H1 (cell line): ENCODE results near the gene ABHD4. TPM values are rescaled to one million over a fixed set of nuclear protein-coding genes. Genes with fewer than 3 reads are reported as not detected.

Experiments
- CTCF ChIA-PET: fragments of 300-600 bp; sonication (Branson Sonifier 250); formaldehyde crosslinking; loops from one replicate; lab custom pipeline; 2021; ENCODE audit not compliant: partially characterized antibody; lab: Charles Lee
- POLR2A ChIA-PET: fragments of 300-600 bp; sonication (Branson Sonifier 250); formaldehyde crosslinking; loops from one replicate; lab custom pipeline; 2021; ENCODE audit warnings: inconsistent platforms; ENCODE audit not compliant: partially characterized antibody; lab: Charles Lee
- DNase-seq, 2 experiments: peaks; one replicate each; pipeline versions ENCODE4 v3.0.0 to v3.0.0-alpha.2; 2010 to 2022; ENCODE audit warnings: low spot score in 2 of 2, low read depth in 1 of 2, mixed read lengths in 1 of 2
- FAIRE-seq: peaks from 2 replicates; lab custom pipeline; 2011; peaks lifted over from hg19 to GRCh38; lab: Jason Lieb, UNC
- H2AFZ ChIP-seq: 2 replicates; pipeline ENCODE4 v1.8.1; 2012; ENCODE audit warnings: low read length, inconsistent platforms
- H2AK5ac ChIP-seq: 2 replicates; pipeline ENCODE4 v1.6.1; 2013; ENCODE audit warnings: low read depth, low read length
- H2BK120ac ChIP-seq: replicated peaks from 2 replicates; pipeline ENCODE3; 2013; ENCODE audit warnings: low read depth, low read length, inconsistent platforms
- H2BK12ac ChIP-seq: 2 replicates; pipeline ENCODE4 v1.6.1; 2013; ENCODE audit warnings: low read depth, low read length
- H2BK15ac ChIP-seq: 2 replicates; pipeline ENCODE4 v1.6.1; 2013; ENCODE audit warnings: low read length
- H2BK20ac ChIP-seq: 2 replicates; pipeline ENCODE4 v1.6.1; 2013; ENCODE audit warnings: low read length
- H2BK5ac ChIP-seq: 2 replicates; pipeline ENCODE4 v1.6.1; 2013; ENCODE audit warnings: low read depth, low read length
- H3K14ac ChIP-seq: 2 replicates; pipeline ENCODE4 v1.6.1; 2013; ENCODE audit warnings: inconsistent platforms; ENCODE audit not compliant: insufficient read length
- H3K18ac ChIP-seq: 2 replicates; pipeline ENCODE4 v1.6.1; 2013; ENCODE audit warnings: low read length; ENCODE audit errors: extremely low read depth
- H3K23ac ChIP-seq: 2 replicates; pipeline ENCODE4 v1.6.1; 2013; ENCODE audit warnings: inconsistent platforms; ENCODE audit not compliant: insufficient read length
- H3K23me2 ChIP-seq: 2 replicates; pipeline ENCODE4 v1.6.1; 2013; ENCODE audit warnings: low read depth, low read length
- H3K27ac ChIP-seq: 2 replicates; pipeline ENCODE4 v1.6.1; 2011; ENCODE audit warnings: low read depth, low read length, inconsistent platforms
- H3K27me3 ChIP-seq, 4 experiments: replicated peaks in 1 of 4; 1 replicate in 1 of 4; 2 replicates in 3 of 4; pipeline versions ENCODE4 v1.6.1 to v1.8.1; 2011 to 2013; ENCODE audit warnings: low read length in 3 of 4, mild to moderate bottlenecking in 3 of 4, inconsistent platforms in 2 of 4, mixed read lengths in 2 of 4, moderate library complexity in 1 of 4; ENCODE audit not compliant: control insufficient read depth in 3 of 4, insufficient read depth in 3 of 4; ENCODE audit errors: extremely low read depth in 1 of 4
- H3K36me3 ChIP-seq, 4 experiments: 2 replicates each; pipeline versions ENCODE4 v1.6.1 to v1.8.1; 2011 to 2013; ENCODE audit warnings: mild to moderate bottlenecking in 4 of 4, low read length in 3 of 4, moderate library complexity in 2 of 4, control low read depth in 1 of 4, inconsistent platforms in 1 of 4; ENCODE audit not compliant: insufficient read depth in 4 of 4, control insufficient read depth in 2 of 4
- H3K4ac ChIP-seq: replicated peaks from 2 replicates; pipeline ENCODE3; 2013; ENCODE audit warnings: low read length, low read depth, mixed read lengths, inconsistent platforms; ENCODE audit not compliant: insufficient read length
- H3K4me1 ChIP-seq, 4 experiments: replicated peaks in 1 of 4; 1 replicate in 1 of 4; 2 replicates in 3 of 4; pipeline versions ENCODE4 v1.6.1 to v1.8.1; 2011 to 2013; ENCODE audit warnings: low read length in 3 of 4, inconsistent platforms in 2 of 4, mixed read lengths in 1 of 4; ENCODE audit not compliant: insufficient read depth in 4 of 4, control insufficient read depth in 3 of 4
- H3K4me2 ChIP-seq, 2 experiments: 2 replicates each; pipeline versions ENCODE4 v1.6.1 to v1.8.1; 2011 to 2013; ENCODE audit warnings: low read depth in 2 of 2, low read length in 2 of 2, control low read depth in 1 of 2, inconsistent platforms in 1 of 2, mild to moderate bottlenecking in 1 of 2; ENCODE audit not compliant: insufficient read depth in 1 of 2
- H3K4me3 ChIP-seq, 4 experiments: fragments of 200-600, 300-600 bp in 1 of 4; sonication (generic), shearing (Covaris generic), sonication (Bioruptor Twin) in 1 of 4; 2 replicates each; pipeline versions ENCODE4 v1.5.1 to v1.8.1; 2011 to 2016; ENCODE audit warnings: low read length in 4 of 4, low read depth in 3 of 4, control low read depth in 2 of 4, inconsistent platforms in 2 of 4, mild to moderate bottlenecking in 2 of 4, mixed read lengths in 1 of 4, moderate library complexity in 1 of 4; ENCODE audit not compliant: insufficient read depth in 2 of 4; ENCODE audit errors: extremely low read depth in 1 of 4
- H3K56ac ChIP-seq: replicated peaks from 2 replicates; pipeline ENCODE3; 2013; ENCODE audit warnings: low read depth, mild to moderate bottlenecking, mixed read lengths, low read length, inconsistent platforms; ENCODE audit not compliant: insufficient read length
- H3K79me1 ChIP-seq: 2 replicates; pipeline ENCODE4 v1.6.1; 2013; ENCODE audit warnings: low read depth, low read length, control low read depth
- H3K79me2 ChIP-seq, 2 experiments: 2 replicates each; pipeline versions ENCODE4 v1.6.1 to v1.8.1; 2012 to 2013; ENCODE audit warnings: low read length in 2 of 2, mild to moderate bottlenecking in 2 of 2, inconsistent platforms in 1 of 2; ENCODE audit not compliant: insufficient read depth in 2 of 2, control insufficient read depth in 1 of 2
- H3K9ac ChIP-seq, 4 experiments: replicated peaks in 1 of 4; 1 replicate in 1 of 4; 2 replicates in 3 of 4; pipeline versions ENCODE4 v1.6.1 to v1.8.1; 2011 to 2013; ENCODE audit warnings: low read depth in 3 of 4, low read length in 3 of 4, control low read depth in 2 of 4, mild to moderate bottlenecking in 2 of 4, moderate library complexity in 2 of 4, inconsistent platforms in 1 of 4; ENCODE audit errors: extremely low read depth in 1 of 4
- H3K9me3 ChIP-seq, 2 experiments: 2 replicates each; pipeline versions ENCODE4 v1.6.1 to v1.8.1; 2012 to 2013; ENCODE audit warnings: mild to moderate bottlenecking in 2 of 2, moderate library complexity in 2 of 2, control low read depth in 1 of 2, inconsistent platforms in 1 of 2, low read depth in 1 of 2, low read length in 1 of 2, mixed read lengths in 1 of 2; ENCODE audit not compliant: insufficient read depth in 2 of 2
- H4K20me1 ChIP-seq, 2 experiments: replicated peaks in 1 of 2; 2 replicates each; pipeline versions ENCODE3 to v1.8.1; 2011 to 2013; ENCODE audit warnings: inconsistent platforms in 2 of 2, low read length in 2 of 2, mild to moderate bottlenecking in 1 of 2; ENCODE audit not compliant: insufficient read depth in 2 of 2, control insufficient read depth in 1 of 2
- H4K5ac ChIP-seq: 2 replicates; pipeline ENCODE4 v1.6.1; 2013; ENCODE audit warnings: low read length, low read depth, mixed read lengths, inconsistent platforms; ENCODE audit not compliant: insufficient read length
- H4K8ac ChIP-seq: 2 replicates; pipeline ENCODE4 v1.8.0; 2013; ENCODE audit warnings: mild to moderate bottlenecking, moderate library complexity, low read length, inconsistent platforms; ENCODE audit not compliant: insufficient read depth; ENCODE audit errors: extremely low read depth
- H4K91ac ChIP-seq: replicated peaks from 2 replicates; pipeline ENCODE3; 2013; ENCODE audit warnings: low read length, mixed read lengths, inconsistent platforms; ENCODE audit not compliant: insufficient read length
- ASH2L ChIP-seq: fragments of 200-600, 300-600 bp; sonication (generic); IDR thresholded peaks from one replicate; pipeline ENCODE4 v1.7.1; 2017; ENCODE audit warnings: low read length
- ATF3 ChIP-seq: IDR thresholded peaks from 2 replicates; pipeline ENCODE4 v1.6.1; 2011; ENCODE audit warnings: low read depth, mild to moderate bottlenecking, low read length; ENCODE audit not compliant: insufficient read depth
- CBX5 ChIP-seq: fragments of 300-800, 300-1000 bp; sonication (generic); IDR thresholded peaks from 2 replicates; pipeline ENCODE4 v1.7.1; 2016; ENCODE audit warnings: antibody characterized with exemption, low read length, low read depth
- CBX8 ChIP-seq: fragments of 300-800, 300-1000 bp; sonication (generic); IDR thresholded peaks from 2 replicates; pipeline ENCODE4 v1.7.1; 2016; ENCODE audit warnings: low read depth, low read length, borderline replicate concordance
- CHD2 ChIP-seq: IDR thresholded peaks from 2 replicates; pipeline ENCODE4 v1.6.1; 2012; ENCODE audit warnings: low read length, improper control_type of control experiment
- KDM4A ChIP-seq: IDR thresholded peaks from one replicate; pipeline ENCODE4 v1.7.1; 2012; ENCODE audit warnings: low read depth, mild to moderate bottlenecking, moderate library complexity, low read length, inconsistent platforms; ENCODE audit not compliant: severe bottlenecking
- RXRA ChIP-seq: IDR thresholded peaks from 2 replicates; pipeline ENCODE4 v1.6.1; 2011; ENCODE audit warnings: low read depth, mild to moderate bottlenecking, low read length, moderate library complexity; ENCODE audit not compliant: insufficient read depth
- SIN3A ChIP-seq, 2 experiments: IDR thresholded peaks in 1 of 2; conservative IDR thresholded peaks in 1 of 2; 2 replicates each; pipeline ENCODE4 v1.6.1; 2011 to 2012; ENCODE audit warnings: low read length in 2 of 2, improper control_type of control experiment in 1 of 2, low read depth in 1 of 2, mild to moderate bottlenecking in 1 of 2
- SP2 ChIP-seq: IDR thresholded peaks from 2 replicates; pipeline ENCODE4 v1.6.1; 2012; ENCODE audit warnings: mild to moderate bottlenecking, low read length, inconsistent platforms
- TEAD4 ChIP-seq: IDR thresholded peaks from 2 replicates; pipeline ENCODE4 v1.6.1; 2012; ENCODE audit warnings: low read depth, low read length, inconsistent platforms, mixed read lengths
- WGBS, 2 experiments: shearing (Covaris generic) in 1 of 2; methylation state at CpG; one replicate each; pipeline versions ENCODE4 v1.1.6 to v1.1.7; 2013 to 2015; ENCODE audit warnings: low lambda C conversion rate in 2 of 2, mixed read lengths in 2 of 2, inconsistent platforms in 1 of 2, low coverage in 1 of 2, missing lambda C conversion rate in 1 of 2; ENCODE audit not compliant: insufficient replicate concordance in 2 of 2, insufficient coverage in 1 of 2, insufficient read length in 1 of 2; ENCODE audit errors: extremely low coverage in 1 of 2, missing lambda C conversion rate in 1 of 2; 5-methylcytosine and 5-hydroxymethylcytosine counted together
- polyA plus RNA-seq, 7 experiments: library from polyadenylated mRNA; depleted of rRNA in 3 of 7; stranded (reverse) in 5 of 7; unstranded in 2 of 7; fragments of >200 nt in 5 of 7; fragments of 200-250 nt in 2 of 7; gene quantifications; 1 replicate in 5 of 7; 2 replicates in 1 of 7; 4 replicates in 1 of 7; pipeline versions ENCODE4 v1.2.1 to v1.2.3, GENCODE V29; 2011 to 2013; ENCODE audit warnings: missing spikeins in 2 of 7, mixed read lengths in 2 of 7
- total RNA-seq: library from RNA; stranded (reverse); fragmentation: NEBNext Ultra II Directional; extraction: Animal tissue kit (Norgen Biotek cat#: 25700); gene quantifications from 2 replicates; pipeline ENCODE4 v1.2.1, GENCODE V29; 2021
- TF ChIP-seq, protein P1 (sequence below): IDR thresholded peaks from 2 replicates; pipeline ENCODE4 v1.6.1; 2012; ENCODE audit warnings: low read length, inconsistent platforms

The ABHD4 gene
- total and polyA plus RNA-seq, 2 of the 8 experiments (the other 6 are each of a cell fraction or from before 2014, with no cell fraction given): 32.4 to 42.9 TPM

GRCh38 chr14:22579881-22580280 lies 18.2 kb upstream of the ABHD4 start:
- WGBS, 2 experiments: 94% methylated on average over 3 of the region's 3 CpGs; no CpG with 5 or more reads in 1 of the 2 experiments
- ChIA-PET CTCF (interaction anchor here (1.5 to 3.6 kb wide), 2 partner anchors 9 to 20 kb away, joined by 3 to 21 read pairs; no protein-coding TSS in a partner anchor), POLR2A (interaction anchor here (0.8 to 1.5 kb wide), 3 partner anchors 9 to 25 kb away, joined by 3 to 5 read pairs (median 4); no protein-coding TSS in a partner anchor)
- no peak overlapping the region for H3K4ac ChIP-seq
- no peak overlapping the region for H4K5ac ChIP-seq
- no peaks in the 10 kb centered on the region for H3K9me3 ChIP-seq
- H3K23ac ChIP-seq: no peak overlapping the region
- no peak overlapping the region for H4K8ac ChIP-seq
- H2BK20ac ChIP-seq: no peak overlapping the region
- H3K36me3 ChIP-seq: peaks cover under 1 to 4% (median 2%) of the 10 kb centered on the region in 4 experiments; a peak in 3 of 8 replicates
- no peak overlapping the region for H3K56ac ChIP-seq
- no peak overlapping the region for H3K14ac ChIP-seq
- peaks cover 7% of the 10 kb centered on the region for H3K79me1 ChIP-seq
- H4K91ac ChIP-seq: no peak overlapping the region
- no peak overlapping the region for H2AK5ac ChIP-seq
- H3K27ac ChIP-seq: no peak overlapping the region
- FAIRE-seq: no peak
- TF ChIP-seq, protein P1, sequence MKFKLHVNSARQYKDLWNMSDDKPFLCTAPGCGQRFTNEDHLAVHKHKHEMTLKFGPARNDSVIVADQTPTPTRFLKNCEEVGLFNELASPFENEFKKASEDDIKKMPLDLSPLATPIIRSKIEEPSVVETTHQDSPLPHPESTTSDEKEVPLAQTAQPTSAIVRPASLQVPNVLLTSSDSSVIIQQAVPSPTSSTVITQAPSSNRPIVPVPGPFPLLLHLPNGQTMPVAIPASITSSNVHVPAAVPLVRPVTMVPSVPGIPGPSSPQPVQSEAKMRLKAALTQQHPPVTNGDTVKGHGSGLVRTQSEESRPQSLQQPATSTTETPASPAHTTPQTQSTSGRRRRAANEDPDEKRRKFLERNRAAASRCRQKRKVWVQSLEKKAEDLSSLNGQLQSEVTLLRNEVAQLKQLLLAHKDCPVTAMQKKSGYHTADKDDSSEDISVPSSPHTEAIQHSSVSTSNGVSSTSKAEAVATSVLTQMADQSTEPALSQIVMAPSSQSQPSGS: no peak
- TF ChIP-seq ATF3 (no peak), RXRA (no peak), CBX8 (no peak), SIN3A (conservative IDR thresholded peaks at IDR 0.05 in 1 of 2, IDR thresholded peaks at IDR 0.05 in 1 of 2; ENCODE audit: low read depth in 1 of 2, low read length in 2 of 2) (no peak), SP2 (no peak), TEAD4 (no peak), CHD2 (no peak), CBX5 (no peak), ASH2L (no peak), KDM4A (no peak)
- H2AFZ ChIP-seq: no peak overlapping the region
- no peak overlapping the region for H2BK15ac ChIP-seq
- H3K27me3 ChIP-seq: no peaks in the 10 kb centered on the region
- no peaks in the 10 kb centered on the region for H3K23me2 ChIP-seq
- H3K4me3 ChIP-seq: no peak overlapping the region
- no peak overlapping the region for H2BK5ac ChIP-seq
- no peak overlapping the region for H2BK12ac ChIP-seq
- no peak overlapping the region for H3K4me2 ChIP-seq
- no peak for DNase-seq
- no peak overlapping the region for H3K9ac ChIP-seq
- H3K79me2 ChIP-seq: peaks cover 5 to 52% of the 10 kb centered on the region in 2 experiments
- H2BK120ac ChIP-seq: no peak overlapping the region
- H4K20me1 ChIP-seq: peaks cover 0 to 3% of the 10 kb centered on the region in 2 experiments
- no peaks in the 10 kb centered on the region for H3K4me1 ChIP-seq
- H3K18ac ChIP-seq: no peak overlapping the region
